ENCODE results near the gene FAM171A2.

- no peak for TF ChIP-seq CTCF (IDR thresholded peaks at IDR 0.05)
- no peak for TF ChIP-seq POLR2A (IDR thresholded peaks at IDR 0.05)
Measured at GRCh38 chr17:44312396-44313104, 51.1 kb downstream of the FAM171A2 start.

Measured in Peyer's patch (tissue), 4 donors.